H1 (cell line): Measurements from ENCODE around the gene VPS37D. TPM values are rescaled to one million over a fixed set of nuclear protein-coding genes. Genes with fewer than 3 reads are reported as not detected.

Experiments
- ATF2 ChIP-seq: IDR thresholded peaks from 2 replicates; pipeline ENCODE4 v1.6.1; 2012; ENCODE audit warnings: low read length, inconsistent platforms
- ATF3 ChIP-seq: IDR thresholded peaks from 2 replicates; pipeline ENCODE4 v1.6.1; 2011; ENCODE audit warnings: low read depth, mild to moderate bottlenecking, low read length; ENCODE audit not compliant: insufficient read depth
- BRCA1 ChIP-seq: IDR thresholded peaks from 2 replicates; pipeline ENCODE4 v1.6.1; 2012; ENCODE audit warnings: low read depth, low read length, improper control_type of control experiment
- POLR2AphosphoS5 ChIP-seq: IDR thresholded peaks from 2 replicates; pipeline ENCODE4 v1.6.1; 2011; ENCODE audit warnings: low read depth, low read length
- SAP30 ChIP-seq: fragments of 300-600 bp; sonication (generic); IDR thresholded peaks from 2 replicates; pipeline ENCODE4 v1.7.1; 2012; ENCODE audit warnings: low read length, moderate library complexity, mild to moderate bottlenecking, inconsistent platforms; ENCODE audit not compliant: insufficient read depth, insufficient replicate concordance
- TAF7 ChIP-seq: optimal IDR thresholded peaks from 2 replicates; pipeline ENCODE3; 2011; ENCODE audit warnings: low read depth, mild to moderate bottlenecking, inconsistent platforms, low read length, moderate library complexity, borderline replicate concordance
- TEAD4 ChIP-seq: IDR thresholded peaks from 2 replicates; pipeline ENCODE4 v1.6.1; 2012; ENCODE audit warnings: low read depth, low read length, inconsistent platforms, mixed read lengths
- ZNF274 ChIP-seq: IDR thresholded peaks from 2 replicates; pipeline ENCODE4 v1.7.0; 2012; ENCODE audit warnings: low read length, borderline replicate concordance; ENCODE audit errors: extremely low read depth
- polyA plus RNA-seq, 7 experiments: library from polyadenylated mRNA; depleted of rRNA in 3 of 7; stranded (reverse) in 5 of 7; unstranded in 2 of 7; fragments of >200 nt in 5 of 7; fragments of 200-250 nt in 2 of 7; gene quantifications; 1 replicate in 5 of 7; 2 replicates in 1 of 7; 4 replicates in 1 of 7; pipeline versions ENCODE4 v1.2.1 to v1.2.3, GENCODE V29; 2011 to 2013; ENCODE audit warnings: missing spikeins in 2 of 7, mixed read lengths in 2 of 7
- total RNA-seq: library from RNA; stranded (reverse); fragmentation: NEBNext Ultra II Directional; extraction: Animal tissue kit (Norgen Biotek cat#: 25700); gene quantifications from 2 replicates; pipeline ENCODE4 v1.2.1, GENCODE V29; 2021
- TF ChIP-seq, protein P1 (sequence below): fragments of 300-600 bp; sonication (generic); IDR thresholded peaks from 2 replicates; pipeline ENCODE4 v1.7.1; 2012; ENCODE audit warnings: low read length, moderate library complexity, mild to moderate bottlenecking, inconsistent platforms; ENCODE audit not compliant: insufficient replicate concordance

VPS37D gene
- total and polyA plus RNA-seq, 2 of the 8 experiments (the other 6 are each of a cell fraction or from before 2014, with no cell fraction given), result 3.4 to 5.0 TPM

DNA sequence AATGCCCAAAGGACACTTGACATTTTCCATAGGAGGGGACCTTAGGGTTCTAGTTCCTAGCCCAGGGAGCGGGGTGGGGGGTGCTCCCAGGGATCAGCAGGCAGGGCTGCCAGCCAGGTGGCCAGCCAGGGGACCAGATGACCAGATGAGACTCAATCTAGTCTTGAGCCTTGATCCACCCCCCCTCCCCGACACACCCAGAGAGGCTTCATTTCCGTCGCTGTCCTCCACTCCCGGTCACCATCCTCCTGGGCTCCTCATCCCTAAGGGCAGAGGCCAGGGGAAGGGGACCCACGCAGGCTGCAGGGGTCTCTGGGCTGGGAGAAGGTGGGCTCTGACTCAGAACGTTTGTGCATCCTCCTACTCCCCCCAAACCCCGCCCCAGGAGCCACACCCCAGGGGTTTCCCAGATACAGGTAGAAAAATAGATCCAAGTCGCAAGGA is 50.8 kb downstream of the VPS37D start (continued):
- TF ChIP-seq, protein P1, sequence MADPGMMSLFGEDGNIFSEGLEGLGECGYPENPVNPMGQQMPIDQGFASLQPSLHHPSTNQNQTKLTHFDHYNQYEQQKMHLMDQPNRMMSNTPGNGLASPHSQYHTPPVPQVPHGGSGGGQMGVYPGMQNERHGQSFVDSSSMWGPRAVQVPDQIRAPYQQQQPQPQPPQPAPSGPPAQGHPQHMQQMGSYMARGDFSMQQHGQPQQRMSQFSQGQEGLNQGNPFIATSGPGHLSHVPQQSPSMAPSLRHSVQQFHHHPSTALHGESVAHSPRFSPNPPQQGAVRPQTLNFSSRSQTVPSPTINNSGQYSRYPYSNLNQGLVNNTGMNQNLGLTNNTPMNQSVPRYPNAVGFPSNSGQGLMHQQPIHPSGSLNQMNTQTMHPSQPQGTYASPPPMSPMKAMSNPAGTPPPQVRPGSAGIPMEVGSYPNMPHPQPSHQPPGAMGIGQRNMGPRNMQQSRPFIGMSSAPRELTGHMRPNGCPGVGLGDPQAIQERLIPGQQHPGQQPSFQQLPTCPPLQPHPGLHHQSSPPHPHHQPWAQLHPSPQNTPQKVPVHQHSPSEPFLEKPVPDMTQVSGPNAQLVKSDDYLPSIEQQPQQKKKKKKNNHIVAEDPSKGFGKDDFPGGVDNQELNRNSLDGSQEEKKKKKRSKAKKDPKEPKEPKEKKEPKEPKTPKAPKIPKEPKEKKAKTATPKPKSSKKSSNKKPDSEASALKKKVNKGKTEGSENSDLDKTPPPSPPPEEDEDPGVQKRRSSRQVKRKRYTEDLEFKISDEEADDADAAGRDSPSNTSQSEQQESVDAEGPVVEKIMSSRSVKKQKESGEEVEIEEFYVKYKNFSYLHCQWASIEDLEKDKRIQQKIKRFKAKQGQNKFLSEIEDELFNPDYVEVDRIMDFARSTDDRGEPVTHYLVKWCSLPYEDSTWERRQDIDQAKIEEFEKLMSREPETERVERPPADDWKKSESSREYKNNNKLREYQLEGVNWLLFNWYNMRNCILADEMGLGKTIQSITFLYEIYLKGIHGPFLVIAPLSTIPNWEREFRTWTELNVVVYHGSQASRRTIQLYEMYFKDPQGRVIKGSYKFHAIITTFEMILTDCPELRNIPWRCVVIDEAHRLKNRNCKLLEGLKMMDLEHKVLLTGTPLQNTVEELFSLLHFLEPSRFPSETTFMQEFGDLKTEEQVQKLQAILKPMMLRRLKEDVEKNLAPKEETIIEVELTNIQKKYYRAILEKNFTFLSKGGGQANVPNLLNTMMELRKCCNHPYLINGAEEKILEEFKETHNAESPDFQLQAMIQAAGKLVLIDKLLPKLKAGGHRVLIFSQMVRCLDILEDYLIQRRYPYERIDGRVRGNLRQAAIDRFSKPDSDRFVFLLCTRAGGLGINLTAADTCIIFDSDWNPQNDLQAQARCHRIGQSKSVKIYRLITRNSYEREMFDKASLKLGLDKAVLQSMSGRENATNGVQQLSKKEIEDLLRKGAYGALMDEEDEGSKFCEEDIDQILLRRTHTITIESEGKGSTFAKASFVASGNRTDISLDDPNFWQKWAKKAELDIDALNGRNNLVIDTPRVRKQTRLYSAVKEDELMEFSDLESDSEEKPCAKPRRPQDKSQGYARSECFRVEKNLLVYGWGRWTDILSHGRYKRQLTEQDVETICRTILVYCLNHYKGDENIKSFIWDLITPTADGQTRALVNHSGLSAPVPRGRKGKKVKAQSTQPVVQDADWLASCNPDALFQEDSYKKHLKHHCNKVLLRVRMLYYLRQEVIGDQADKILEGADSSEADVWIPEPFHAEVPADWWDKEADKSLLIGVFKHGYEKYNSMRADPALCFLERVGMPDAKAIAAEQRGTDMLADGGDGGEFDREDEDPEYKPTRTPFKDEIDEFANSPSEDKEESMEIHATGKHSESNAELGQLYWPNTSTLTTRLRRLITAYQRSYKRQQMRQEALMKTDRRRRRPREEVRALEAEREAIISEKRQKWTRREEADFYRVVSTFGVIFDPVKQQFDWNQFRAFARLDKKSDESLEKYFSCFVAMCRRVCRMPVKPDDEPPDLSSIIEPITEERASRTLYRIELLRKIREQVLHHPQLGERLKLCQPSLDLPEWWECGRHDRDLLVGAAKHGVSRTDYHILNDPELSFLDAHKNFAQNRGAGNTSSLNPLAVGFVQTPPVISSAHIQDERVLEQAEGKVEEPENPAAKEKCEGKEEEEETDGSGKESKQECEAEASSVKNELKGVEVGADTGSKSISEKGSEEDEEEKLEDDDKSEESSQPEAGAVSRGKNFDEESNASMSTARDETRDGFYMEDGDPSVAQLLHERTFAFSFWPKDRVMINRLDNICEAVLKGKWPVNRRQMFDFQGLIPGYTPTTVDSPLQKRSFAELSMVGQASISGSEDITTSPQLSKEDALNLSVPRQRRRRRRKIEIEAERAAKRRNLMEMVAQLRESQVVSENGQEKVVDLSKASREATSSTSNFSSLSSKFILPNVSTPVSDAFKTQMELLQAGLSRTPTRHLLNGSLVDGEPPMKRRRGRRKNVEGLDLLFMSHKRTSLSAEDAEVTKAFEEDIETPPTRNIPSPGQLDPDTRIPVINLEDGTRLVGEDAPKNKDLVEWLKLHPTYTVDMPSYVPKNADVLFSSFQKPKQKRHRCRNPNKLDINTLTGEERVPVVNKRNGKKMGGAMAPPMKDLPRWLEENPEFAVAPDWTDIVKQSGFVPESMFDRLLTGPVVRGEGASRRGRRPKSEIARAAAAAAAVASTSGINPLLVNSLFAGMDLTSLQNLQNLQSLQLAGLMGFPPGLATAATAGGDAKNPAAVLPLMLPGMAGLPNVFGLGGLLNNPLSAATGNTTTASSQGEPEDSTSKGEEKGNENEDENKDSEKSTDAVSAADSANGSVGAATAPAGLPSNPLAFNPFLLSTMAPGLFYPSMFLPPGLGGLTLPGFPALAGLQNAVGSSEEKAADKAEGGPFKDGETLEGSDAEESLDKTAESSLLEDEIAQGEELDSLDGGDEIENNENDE, result no peak
- TF ChIP-seq TAF7 (no peak), POLR2AphosphoS5 (no peak), ATF3 (no peak), TEAD4 (no peak), BRCA1 (no peak), SAP30 (no peak), ATF2 (no peak), ZNF274 (no peak)
